Esophagus muscularis mucosa (tissue), 4 donors: ENCODE results near the gene GGT5.

Experiments
- CTCF ChIP-seq, 3 experiments: fragments of 200-600 bp in 2 of 3; fragments of 450-650 bp in 1 of 3; sonication (generic) in 2 of 3; IDR thresholded peaks; one replicate each; pipeline ENCODE4 v1.5.1; 2017 to 2019; ENCODE audit warnings: antibody characterized with exemption in 3 of 3, mild to moderate bottlenecking in 2 of 3, moderate library complexity in 1 of 3
- EP300 ChIP-seq: sonication (generic); formaldehyde crosslinking; IDR thresholded peaks from one replicate; pipeline ENCODE4 v1.6.1; 2017; ENCODE audit warnings: antibody characterized with exemption
- POLR2A ChIP-seq: fragments of 450-650 bp; IDR thresholded peaks from one replicate; pipeline ENCODE4 v1.6.1; 2017; ENCODE audit warnings: antibody characterized with exemption, moderate library complexity, mild to moderate bottlenecking, low read depth

- TF ChIP-seq CTCF (IDR thresholded peaks at IDR 0.05) (no peak), POLR2A (no peak), EP300 (no peak)
Measured at GRCh38 chr22:24207264-24208011, 37.4 kb downstream of the GGT5 start.
